ENCODE results near the gene BIN1.
A peak's percentile ranks its signal among the peaks of the same experiment; 100 is the strongest.

The BIN1 gene, protein sequence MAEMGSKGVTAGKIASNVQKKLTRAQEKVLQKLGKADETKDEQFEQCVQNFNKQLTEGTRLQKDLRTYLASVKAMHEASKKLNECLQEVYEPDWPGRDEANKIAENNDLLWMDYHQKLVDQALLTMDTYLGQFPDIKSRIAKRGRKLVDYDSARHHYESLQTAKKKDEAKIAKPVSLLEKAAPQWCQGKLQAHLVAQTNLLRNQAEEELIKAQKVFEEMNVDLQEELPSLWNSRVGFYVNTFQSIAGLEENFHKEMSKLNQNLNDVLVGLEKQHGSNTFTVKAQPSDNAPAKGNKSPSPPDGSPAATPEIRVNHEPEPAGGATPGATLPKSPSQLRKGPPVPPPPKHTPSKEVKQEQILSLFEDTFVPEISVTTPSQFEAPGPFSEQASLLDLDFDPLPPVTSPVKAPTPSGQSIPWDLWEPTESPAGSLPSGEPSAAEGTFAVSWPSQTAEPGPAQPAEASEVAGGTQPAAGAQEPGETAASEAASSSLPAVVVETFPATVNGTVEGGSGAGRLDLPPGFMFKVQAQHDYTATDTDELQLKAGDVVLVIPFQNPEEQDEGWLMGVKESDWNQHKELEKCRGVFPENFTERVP

GRCh38 chr2:127106991-127107621, at the start of gene BIN1:
TSS of gene BIN1 (minus strand) at chr2:127107154. CDS start at chr2:127106943, 211 bp downstream.
- H3K4me2 ChIP-seq (ENCODE audit: low read length) = peak within 1 kb of the TSS; percentile 71
- H4K20me1 ChIP-seq (ENCODE audit: insufficient read depth, low read length) = no peaks in the 10 kb centered on the region
- H3K4me1 ChIP-seq (ENCODE audit: low read length) = peaks cover 4% of the 10 kb centered on the region; the same call in 1 of the 2 replicates
- no peaks in the 10 kb centered on the region for H3K36me3 ChIP-seq (replicated peaks; ENCODE audit: low read depth, low read length)
- no peaks in the 10 kb centered on the region for H3K9me3 ChIP-seq (ENCODE audit: insufficient read depth, low read length)
- H3K27ac ChIP-seq (ENCODE audit: low read length) = no peak within 1 kb of the TSS
- TF ChIP-seq EZH2phosphoT487 (IDR thresholded peaks at IDR 0.05; ENCODE audit: low read depth) = no peak
- TF ChIP-seq, protein P1, sequence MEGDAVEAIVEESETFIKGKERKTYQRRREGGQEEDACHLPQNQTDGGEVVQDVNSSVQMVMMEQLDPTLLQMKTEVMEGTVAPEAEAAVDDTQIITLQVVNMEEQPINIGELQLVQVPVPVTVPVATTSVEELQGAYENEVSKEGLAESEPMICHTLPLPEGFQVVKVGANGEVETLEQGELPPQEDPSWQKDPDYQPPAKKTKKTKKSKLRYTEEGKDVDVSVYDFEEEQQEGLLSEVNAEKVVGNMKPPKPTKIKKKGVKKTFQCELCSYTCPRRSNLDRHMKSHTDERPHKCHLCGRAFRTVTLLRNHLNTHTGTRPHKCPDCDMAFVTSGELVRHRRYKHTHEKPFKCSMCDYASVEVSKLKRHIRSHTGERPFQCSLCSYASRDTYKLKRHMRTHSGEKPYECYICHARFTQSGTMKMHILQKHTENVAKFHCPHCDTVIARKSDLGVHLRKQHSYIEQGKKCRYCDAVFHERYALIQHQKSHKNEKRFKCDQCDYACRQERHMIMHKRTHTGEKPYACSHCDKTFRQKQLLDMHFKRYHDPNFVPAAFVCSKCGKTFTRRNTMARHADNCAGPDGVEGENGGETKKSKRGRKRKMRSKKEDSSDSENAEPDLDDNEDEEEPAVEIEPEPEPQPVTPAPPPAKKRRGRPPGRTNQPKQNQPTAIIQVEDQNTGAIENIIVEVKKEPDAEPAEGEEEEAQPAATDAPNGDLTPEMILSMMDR (IDR thresholded peaks at IDR 0.05; ENCODE audit: low read depth, low read length) = no peak
- peak within 1 kb of the TSS; percentile 84 for H3K4me3 ChIP-seq (ENCODE audit: low read length)
- H2AFZ ChIP-seq (ENCODE audit: low read depth, low read length) = peak within 1 kb of the TSS; percentile 96
- H3K27me3 ChIP-seq (ENCODE audit: low read depth, low read length) = peaks cover 6% of the 10 kb centered on the region
- H3K9ac ChIP-seq (ENCODE audit: low read length) = peak within 1 kb of the TSS; percentile 41; the same call in 1 of the 2 replicates
- no peaks in the 10 kb centered on the region for H3K79me2 ChIP-seq (ENCODE audit: low read length)

DNA sequence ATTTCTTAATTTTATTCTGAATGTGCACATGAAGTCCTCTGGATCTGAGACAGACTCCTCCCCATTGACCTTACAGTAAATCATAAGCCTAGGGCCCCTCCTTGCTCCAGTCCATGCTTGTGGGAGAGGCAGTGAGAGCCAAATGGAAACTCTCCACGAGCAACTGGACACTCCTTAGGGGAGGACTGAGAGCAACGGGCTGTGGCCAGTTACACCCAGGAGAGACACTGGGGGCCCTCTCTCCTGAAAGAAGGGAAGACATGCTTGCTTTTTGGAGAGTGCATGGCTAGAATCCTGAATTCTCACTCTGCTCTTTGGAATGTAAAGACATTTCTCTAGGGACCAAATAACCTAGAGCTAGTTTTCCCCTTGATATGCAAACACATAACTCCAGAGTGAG, 49.0 kb upstream of the BIN1 start:
- H3K9me3 ChIP-seq (ENCODE audit: insufficient read depth, low read length) = peaks cover 5% of the 10 kb centered on the region; the same call in 1 of the 2 replicates
- no peaks in the 10 kb centered on the region for H3K36me3 ChIP-seq (replicated peaks; ENCODE audit: low read depth, low read length)
- no peak overlapping the region for H2AFZ ChIP-seq (ENCODE audit: low read depth, low read length)
- H3K4me2 ChIP-seq (ENCODE audit: low read length) = no peak overlapping the region
- H3K27ac ChIP-seq (ENCODE audit: low read length) = no peak overlapping the region
- no peak for TF ChIP-seq EZH2phosphoT487 (IDR thresholded peaks at IDR 0.05; ENCODE audit: low read depth)
- TF ChIP-seq, protein P1 (IDR thresholded peaks at IDR 0.05; ENCODE audit: low read depth, low read length) = no peak
- peaks cover 23% of the 10 kb centered on the region for H3K4me1 ChIP-seq (ENCODE audit: low read length)
- H3K27me3 ChIP-seq (ENCODE audit: low read depth, low read length) = peaks cover 8% of the 10 kb centered on the region; the same call in 1 of the 2 replicates
- no peak overlapping the region for H3K4me3 ChIP-seq (ENCODE audit: low read length)
- H4K20me1 ChIP-seq (ENCODE audit: insufficient read depth, low read length) = no peaks in the 10 kb centered on the region
- H3K9ac ChIP-seq (ENCODE audit: low read length) = no peak overlapping the region
- no peaks in the 10 kb centered on the region for H3K79me2 ChIP-seq (ENCODE audit: low read length)

- no peak overlapping the region for H3K27ac ChIP-seq (ENCODE audit: low read length)
- no peaks in the 10 kb centered on the region for H3K79me2 ChIP-seq (ENCODE audit: low read length)
- no peaks in the 10 kb centered on the region for H4K20me1 ChIP-seq (ENCODE audit: insufficient read depth, low read length)
- no peaks in the 10 kb centered on the region for H3K36me3 ChIP-seq (replicated peaks; ENCODE audit: low read depth, low read length)
- peaks cover 23% of the 10 kb centered on the region for H3K4me1 ChIP-seq (ENCODE audit: low read length)
- TF ChIP-seq EZH2phosphoT487 (IDR thresholded peaks at IDR 0.05; ENCODE audit: low read depth) = no peak
- TF ChIP-seq, protein P1 (IDR thresholded peaks at IDR 0.05; ENCODE audit: low read depth, low read length) = no peak
- H3K9ac ChIP-seq (ENCODE audit: low read length) = no peak overlapping the region
- peaks cover 6% of the 10 kb centered on the region; the same call in 1 of the 2 replicates for H3K9me3 ChIP-seq (ENCODE audit: insufficient read depth, low read length)
- no peak overlapping the region for H2AFZ ChIP-seq (ENCODE audit: low read depth, low read length)
- peaks cover 8% of the 10 kb centered on the region; the same call in 1 of the 2 replicates for H3K27me3 ChIP-seq (ENCODE audit: low read depth, low read length)
- H3K4me3 ChIP-seq (ENCODE audit: low read length) = no peak overlapping the region
- H3K4me2 ChIP-seq (ENCODE audit: low read length) = no peak overlapping the region
Observed at GRCh38 chr2:127155028-127155581, 48.2 kb upstream of the BIN1 start.
